GM12873 (cell line): ENCODE results near the gene RPL35A.

ENCODE experiments used
- CTCF ChIP-seq: IDR thresholded peaks from 2 replicates; pipeline ENCODE4 v1.5.1; 2012; ENCODE audit warnings: low read depth, mild to moderate bottlenecking, moderate library complexity, low read length, control low read depth; ENCODE audit not compliant: insufficient read depth; ENCODE audit errors: missing control alignments

The RPL35A gene

GRCh38 chr3:197970588-197970987 lies 20.6 kb downstream of the RPL35A start:
- TF ChIP-seq CTCF: no peak

DNA sequence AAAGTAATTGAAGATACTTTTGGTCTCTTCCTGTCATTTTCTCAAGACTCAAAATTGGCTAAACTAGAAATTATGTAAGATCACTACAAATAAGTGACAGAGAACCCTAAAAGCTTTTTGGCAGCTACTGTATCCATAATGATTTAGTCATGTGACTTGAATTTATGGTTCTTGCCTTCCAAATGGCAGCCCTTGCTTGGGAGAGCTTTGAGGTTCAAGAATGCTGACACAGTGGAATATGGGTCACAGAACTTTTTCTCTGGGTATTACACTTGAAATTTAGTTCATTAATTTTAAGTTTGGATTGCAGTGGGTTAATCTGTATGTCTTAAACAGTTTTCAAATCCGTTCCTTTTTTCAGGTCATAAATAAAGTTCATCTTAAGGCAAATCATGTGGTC lies 24.0 kb downstream of the RPL35A start:
- no peak for TF ChIP-seq CTCF

DNA sequence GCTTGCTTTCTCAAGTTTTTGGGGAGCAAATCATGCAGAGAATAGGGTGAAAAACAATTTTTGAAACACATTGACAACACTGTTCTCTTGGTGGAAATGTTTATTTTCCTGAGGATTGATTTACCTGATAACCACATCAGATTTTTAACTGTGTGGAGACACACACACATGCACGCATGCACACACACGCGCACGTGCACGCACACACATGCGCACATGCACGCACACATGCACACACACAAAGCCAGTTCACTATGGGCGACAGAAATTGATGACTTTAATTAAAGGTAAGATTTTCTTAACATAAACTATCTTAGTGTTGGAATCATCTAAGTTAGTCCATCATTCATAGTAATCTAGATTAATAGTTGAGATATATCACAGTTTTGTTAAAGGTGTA lies 25.3 kb downstream of the RPL35A start:
- no peak for TF ChIP-seq CTCF

DNA sequence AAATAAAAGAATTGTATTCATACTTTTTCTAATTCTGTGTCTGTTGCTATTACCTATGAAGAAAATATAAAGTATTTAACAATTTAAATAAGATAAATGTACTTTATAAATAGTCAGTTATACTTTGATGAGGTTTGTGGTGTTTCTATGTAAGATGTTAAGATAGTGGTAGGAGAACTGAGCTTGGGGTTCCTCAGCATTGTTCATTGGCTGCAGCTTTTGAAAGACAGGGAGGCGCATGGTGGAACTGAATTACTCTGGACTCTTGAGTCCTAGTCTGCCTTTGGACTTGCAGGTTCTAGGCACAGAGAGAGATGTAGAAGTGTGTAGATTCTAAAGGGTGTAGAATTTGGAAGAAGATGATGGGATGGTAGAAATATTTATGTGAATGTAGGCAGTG lies 33.1 kb downstream of the RPL35A start:
- TF ChIP-seq CTCF: no peak

DNA sequence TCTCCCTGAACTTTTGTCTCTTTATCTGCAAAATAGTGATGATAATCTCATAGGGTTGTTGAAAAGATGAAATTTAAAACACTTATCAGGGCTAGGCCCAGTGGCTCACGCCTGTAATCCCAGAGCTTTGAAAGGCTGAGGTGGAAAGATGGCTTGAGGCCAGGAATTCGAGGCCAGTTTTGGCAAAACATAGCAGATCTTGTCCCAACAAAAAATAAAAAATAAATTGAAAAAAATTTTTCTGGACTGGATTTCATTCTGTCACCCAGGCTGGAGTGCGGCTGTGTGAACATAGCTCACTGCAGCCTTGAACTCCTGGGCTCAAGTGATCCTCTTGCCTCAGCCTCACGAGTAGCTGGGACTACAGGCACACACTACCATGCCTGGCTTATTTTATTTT lies 39.7 kb downstream of the RPL35A start:
- no peak for TF ChIP-seq CTCF

- no peak for TF ChIP-seq CTCF
These were observed 44.7 kb downstream of the RPL35A start for GRCh38 chr3:197994736-197995135.

- no peak for TF ChIP-seq CTCF
These were observed 46.9 kb downstream of the RPL35A start for GRCh38 chr3:197996855-197997254.
